ENCODE data around the gene TMEFF2. TPM values are rescaled to one million over a fixed set of nuclear protein-coding genes. Genes with fewer than 3 reads are reported as not detected.

TMEFF2 gene
- total RNA-seq, 4 donors from 2014 or later, result 1.5 TPM; not detected in 3

GRCh38 chr2:191945623-191946022 is 249.1 kb downstream of the TMEFF2 start:
- intact Hi-C loops (cut with DNase I; ENCODE audit: low total_unique reads), result no loop called here
- no peak overlapping the region for H3K27ac ChIP-seq
- no peaks in the 10 kb centered on the region for H3K36me3 ChIP-seq
- H3K4me1 ChIP-seq, result peaks cover 0 to 4% of the 10 kb centered on the region in 2 donors
- H3K4me3 ChIP-seq, result no peak overlapping the region
- DNase-seq, result no peak
- TF ChIP-seq POLR2A (IDR thresholded peaks at IDR 0.05), result no peak
- no peak for TF ChIP-seq CTCF (IDR thresholded peaks at IDR 0.05)
- no peaks in the 10 kb centered on the region for H3K27me3 ChIP-seq
- no peaks in the 10 kb centered on the region for H3K9me3 ChIP-seq

GRCh38 chr2:191942739-191943103 is 252.0 kb downstream of the TMEFF2 start:
- no peak for DNase-seq
- no peaks in the 10 kb centered on the region for H3K36me3 ChIP-seq
- no peaks in the 10 kb centered on the region for H3K27me3 ChIP-seq
- no peaks in the 10 kb centered on the region for H3K9me3 ChIP-seq
- peak overlapping the region in 1 of 2 donors; percentile 25 for H3K27ac ChIP-seq
- peaks cover 0 to 4% of the 10 kb centered on the region in 2 donors for H3K4me1 ChIP-seq
- H3K4me3 ChIP-seq, result no peak overlapping the region
- intact Hi-C loops (cut with DNase I; ENCODE audit: low total_unique reads), result no loop called here
- no peak for TF ChIP-seq POLR2A (IDR thresholded peaks at IDR 0.05)
- no peak for TF ChIP-seq CTCF (IDR thresholded peaks at IDR 0.05)

GRCh38 chr2:191942090-191942738 is 252.5 kb downstream of the TMEFF2 start:
- TF ChIP-seq POLR2A (IDR thresholded peaks at IDR 0.05) (no peak), CTCF (IDR thresholded peaks at IDR 0.05) (no peak)
- Histone ChIP-seq H3K9me3 (no peaks in the 10 kb centered on the region), H3K36me3 (no peaks in the 10 kb centered on the region), H3K27me3 (no peaks in the 10 kb centered on the region), H3K4me3 (no peak overlapping the region), H3K27ac (peak overlapping the region in 1 of 2 donors; percentile 25), H3K4me1 (peaks cover 0 to 4% of the 10 kb centered on the region in 2 donors)
- intact Hi-C loops (cut with DNase I; ENCODE audit: low total_unique reads), result no loop called here
- DNase-seq, result peak in 1 of 2 donors; percentile 19

GRCh38 chr2:191941376-191941929 is 253.3 kb downstream of the TMEFF2 start:
- H3K4me3 ChIP-seq, result no peak overlapping the region
- no peaks in the 10 kb centered on the region for H3K27me3 ChIP-seq
- no peaks in the 10 kb centered on the region for H3K9me3 ChIP-seq
- DNase-seq, result no peak
- no peak for TF ChIP-seq CTCF (IDR thresholded peaks at IDR 0.05)
- no peak for TF ChIP-seq POLR2A (IDR thresholded peaks at IDR 0.05)
- intact Hi-C loops (cut with DNase I; ENCODE audit: low total_unique reads), result no loop called here
- peak overlapping the region in 1 of 2 donors; percentile 25 for H3K27ac ChIP-seq
- peaks cover 0 to 4% of the 10 kb centered on the region in 2 donors for H3K4me1 ChIP-seq
- no peaks in the 10 kb centered on the region for H3K36me3 ChIP-seq

GRCh38 chr2:191938779-191939178 is 256.0 kb downstream of the TMEFF2 start:
- no peak for TF ChIP-seq POLR2A (IDR thresholded peaks at IDR 0.05)
- no peak for TF ChIP-seq CTCF (IDR thresholded peaks at IDR 0.05)
- DNase-seq, result no peak
- H3K4me1 ChIP-seq, result peaks cover 0 to 4% of the 10 kb centered on the region in 2 donors

More at GRCh38 chr2:191938779-191939178, 256.0 kb downstream of the TMEFF2 start:
- intact Hi-C loops (cut with DNase I; ENCODE audit: low total_unique reads), result no loop called here
- no peaks in the 10 kb centered on the region for H3K36me3 ChIP-seq
- no peaks in the 10 kb centered on the region for H3K9me3 ChIP-seq
- H3K4me3 ChIP-seq, result no peak overlapping the region
- no peaks in the 10 kb centered on the region for H3K27me3 ChIP-seq
- no peak overlapping the region for H3K27ac ChIP-seq
